GM13976 (cell line): Measurements from ENCODE around the gene BCL11B.

Experiments
- DNase-seq: peaks from one replicate; pipeline ENCODE4 v3.0.0; 2012; ENCODE audit warnings: low spot score
- CTCF ChIP-seq: IDR thresholded peaks from 2 replicates; pipeline ENCODE4 v1.5.1; 2012; ENCODE audit warnings: borderline replicate concordance, mild to moderate bottlenecking; ENCODE audit not compliant: insufficient read depth; ENCODE audit errors: extremely low read depth, missing control alignments, control extremely low read depth
- in situ Hi-C: fragments of 300-500 bp; cut with MboI; formaldehyde crosslinking; loops from one replicate; pipeline ENCODE4 v1.12.0; 2022; ENCODE audit warnings: low sequenced_read_pairs, mixed read lengths, inconsistent platforms; ENCODE audit not compliant: unreplicated experiment

Gene BCL11B

DNA sequence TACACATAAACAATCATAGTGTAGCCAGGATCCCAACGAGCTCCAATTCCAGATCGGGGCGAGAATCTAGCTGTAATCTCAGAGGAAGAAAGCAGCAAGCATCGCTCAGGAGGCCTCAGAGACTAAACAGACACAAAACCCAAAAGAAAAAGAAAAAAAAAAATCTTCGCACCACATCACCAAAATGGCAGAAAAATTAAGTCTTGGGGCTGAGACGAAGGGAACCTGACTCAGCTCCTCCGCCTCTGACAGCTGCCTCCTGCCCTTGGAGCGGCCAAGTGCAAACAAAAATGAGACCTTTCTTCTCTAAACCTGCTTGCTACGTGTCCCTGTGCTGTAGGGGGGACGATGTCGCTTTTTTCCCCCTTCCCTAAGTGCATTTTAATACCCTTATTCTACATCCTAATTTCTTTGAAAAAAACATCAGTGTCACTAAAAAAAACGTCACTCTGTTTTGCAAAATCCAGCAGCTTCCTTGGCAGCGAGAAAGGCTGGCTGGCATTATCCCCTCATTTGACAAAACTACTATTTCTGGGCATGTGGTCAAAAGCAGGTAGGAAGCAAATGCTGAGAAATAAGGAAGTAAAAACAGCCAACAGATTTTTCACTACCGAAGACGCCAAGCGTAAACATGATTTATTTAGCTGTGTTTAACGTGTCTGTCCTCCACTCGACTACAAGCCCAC lies 30.5 kb downstream of the BCL11B start:
- TF ChIP-seq CTCF = no peak
- in situ Hi-C loops = no loop called here
- no peak for DNase-seq

GRCh38 chr14:99240627-99241324 lies 31.2 kb downstream of the BCL11B start:
- no peak for DNase-seq
- in situ Hi-C loops = no loop called here
- TF ChIP-seq CTCF = no peak

DNA sequence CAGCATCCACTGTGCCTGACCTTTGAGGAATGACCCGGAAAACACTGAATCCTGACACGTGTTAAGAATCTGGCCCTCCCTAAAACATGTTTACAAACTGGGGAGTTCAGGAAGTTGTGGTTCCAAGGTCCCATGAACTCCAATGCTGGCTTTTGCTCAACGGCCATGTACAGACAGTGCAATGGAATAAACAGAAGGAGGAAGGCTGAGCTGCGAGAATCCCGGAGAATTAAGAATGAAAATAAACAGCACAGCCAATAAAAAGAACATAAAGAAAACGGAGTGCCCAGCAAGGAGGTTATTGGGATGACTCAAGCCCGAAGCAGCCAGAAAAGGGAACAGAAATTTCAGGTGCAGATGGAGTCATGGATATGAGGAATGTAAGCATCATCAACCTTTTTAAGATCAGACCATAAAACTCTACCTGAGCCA lies 32.3 kb downstream of the BCL11B start:
- no peak for DNase-seq
- no peak for TF ChIP-seq CTCF
- in situ Hi-C loops = no loop called here

GRCh38 chr14:99238216-99238615 lies 33.8 kb downstream of the BCL11B start:
- in situ Hi-C loops = no loop called here
- TF ChIP-seq CTCF = no peak
- no peak for DNase-seq

- no peak for TF ChIP-seq CTCF
- in situ Hi-C loops = no loop called here
- no peak for DNase-seq
Observed at GRCh38 chr14:99237288-99237687, 34.7 kb downstream of the BCL11B start.

GRCh38 chr14:99236386-99237138 lies 35.4 kb downstream of the BCL11B start:
- in situ Hi-C loops = no loop called here
- no peak for DNase-seq
- no peak for TF ChIP-seq CTCF
